ENCODE data around the gene SP8.

SP8 gene

GRCh38 chr7:20742913-20743312 lies 43.8 kb downstream of the SP8 start:
- TF ChIP-seq MYC (IDR thresholded peaks at IDR 0.05; ENCODE audit: low read depth, low read length): no peak
- TF ChIP-seq POLR2A (IDR thresholded peaks at IDR 0.05; ENCODE audit: extremely low read depth, insufficient read length): no peak
- TF ChIP-seq MAX (IDR thresholded peaks at IDR 0.05; ENCODE audit: low read depth, low read length): no peak
- no peak for TF ChIP-seq CTCF (IDR thresholded peaks at IDR 0.05; ENCODE audit: low read depth, low read length)
- DNase-seq (ENCODE audit: low read depth): no peak
- no peak overlapping the region for H3K4me3 ChIP-seq (ENCODE audit: low read depth, low read length)

DNA sequence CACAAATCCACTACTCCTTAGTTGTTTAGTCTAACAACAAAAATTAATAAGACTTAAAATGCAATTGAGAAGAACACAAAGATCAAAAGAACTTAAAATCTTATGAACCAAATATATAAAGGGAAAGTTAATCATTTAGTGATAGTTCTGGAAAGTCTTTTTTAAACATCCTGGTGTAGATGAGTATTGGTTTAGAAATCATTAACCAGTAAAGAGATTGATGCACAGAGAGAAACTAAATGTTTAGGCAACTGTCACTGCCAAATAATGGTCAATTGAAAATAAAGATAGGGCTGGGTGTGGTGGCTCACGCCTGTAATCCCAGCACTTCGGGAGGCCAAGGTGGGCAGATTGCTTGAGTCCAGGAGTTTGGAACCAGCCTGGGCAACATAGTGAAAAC lies 44.9 kb downstream of the SP8 start:
- H3K4me3 ChIP-seq (ENCODE audit: low read depth, low read length): no peak overlapping the region
- TF ChIP-seq POLR2A (IDR thresholded peaks at IDR 0.05; ENCODE audit: extremely low read depth, insufficient read length): no peak
- no peak for TF ChIP-seq MYC (IDR thresholded peaks at IDR 0.05; ENCODE audit: low read depth, low read length)
- TF ChIP-seq MAX (IDR thresholded peaks at IDR 0.05; ENCODE audit: low read depth, low read length): no peak
- no peak for TF ChIP-seq CTCF (IDR thresholded peaks at IDR 0.05; ENCODE audit: low read depth, low read length)
- no peak for DNase-seq (ENCODE audit: low read depth)

- DNase-seq (ENCODE audit: low read depth): no peak
- H3K4me3 ChIP-seq (ENCODE audit: low read depth, low read length): no peak overlapping the region
- TF ChIP-seq CTCF (IDR thresholded peaks at IDR 0.05; ENCODE audit: low read depth, low read length): no peak
- TF ChIP-seq MAX (IDR thresholded peaks at IDR 0.05; ENCODE audit: low read depth, low read length): no peak
- TF ChIP-seq MYC (IDR thresholded peaks at IDR 0.05; ENCODE audit: low read depth, low read length): no peak
- no peak for TF ChIP-seq POLR2A (IDR thresholded peaks at IDR 0.05; ENCODE audit: extremely low read depth, insufficient read length)
Measured at GRCh38 chr7:20738518-20739481, 47.9 kb downstream of the SP8 start.

GRCh38 chr7:20737840-20738448 lies 48.7 kb downstream of the SP8 start:
- no peak for DNase-seq (ENCODE audit: low read depth)
- H3K4me3 ChIP-seq (ENCODE audit: low read depth, low read length): no peak overlapping the region
- TF ChIP-seq MYC (IDR thresholded peaks at IDR 0.05; ENCODE audit: low read depth, low read length) (no peak), CTCF (IDR thresholded peaks at IDR 0.05; ENCODE audit: low read depth, low read length) (no peak), POLR2A (IDR thresholded peaks at IDR 0.05; ENCODE audit: extremely low read depth, insufficient read length) (no peak), MAX (IDR thresholded peaks at IDR 0.05; ENCODE audit: low read depth, low read length) (no peak)

GRCh38 chr7:20735346-20736065 lies 51.2 kb downstream of the SP8 start:
- DNase-seq (ENCODE audit: low read depth): no peak
- H3K4me3 ChIP-seq (ENCODE audit: low read depth, low read length): no peak overlapping the region
- TF ChIP-seq CTCF (IDR thresholded peaks at IDR 0.05; ENCODE audit: low read depth, low read length): no peak
- no peak for TF ChIP-seq POLR2A (IDR thresholded peaks at IDR 0.05; ENCODE audit: extremely low read depth, insufficient read length)
- TF ChIP-seq MYC (IDR thresholded peaks at IDR 0.05; ENCODE audit: low read depth, low read length): no peak
- no peak for TF ChIP-seq MAX (IDR thresholded peaks at IDR 0.05; ENCODE audit: low read depth, low read length)

All from NB4 (cell line).